Germinal center (tissue), 1 donor: ENCODE data around the gene CNTRL.
A peak's percentile ranks its signal among the peaks of the same experiment; 100 is the strongest.
"Not testable (repeated sequence)": the region's sequence is repeated elsewhere in the genome, so short reads cannot be mapped to it uniquely, and the experiment has no call there.

Experiments
- DNase-seq: peaks from one replicate; pipeline ENCODE4 v3.0.0; 2012; ENCODE audit warnings: mixed read lengths, low spot score

The CNTRL gene

GRCh38 chr9:121129384-121129783 lies 54.6 kb downstream of the CNTRL start:
- not testable (repeated sequence) for DNase-seq

GRCh38 chr9:121133104-121133816 lies 58.5 kb downstream of the CNTRL start:
- no peak for DNase-seq

GRCh38 chr9:121135642-121136041 lies 60.9 kb downstream of the CNTRL start:
- no peak for DNase-seq

GRCh38 chr9:121138561-121138960 lies 63.8 kb downstream of the CNTRL start:
- no peak for DNase-seq

- DNase-seq: no peak
These were observed 64.2 kb downstream of the CNTRL start for GRCh38 chr9:121138973-121139372.

GRCh38 chr9:121140162-121140561 lies 65.4 kb downstream of the CNTRL start:
- DNase-seq: no peak

- no peak for DNase-seq
These were observed 66.6 kb downstream of the CNTRL start for GRCh38 chr9:121141306-121141705.

GRCh38 chr9:121141706-121142105 lies 67.0 kb downstream of the CNTRL start:
- no peak for DNase-seq

- DNase-seq: no peak
These were observed 69.0 kb downstream of the CNTRL start for GRCh38 chr9:121143771-121144170.

- no peak for DNase-seq
These were observed 69.7 kb downstream of the CNTRL start for GRCh38 chr9:121144482-121144881.

- no peak for DNase-seq
These were observed 75.4 kb downstream of the CNTRL start for GRCh38 chr9:121150188-121150587.

GRCh38 chr9:121153642-121154041 lies 78.9 kb downstream of the CNTRL start:
- no peak for DNase-seq

- DNase-seq: no peak
These were observed 80.0 kb downstream of the CNTRL start for GRCh38 chr9:121154782-121155181.

GRCh38 chr9:121156263-121156731 lies 81.5 kb downstream of the CNTRL start:
- peak; percentile 75 for DNase-seq

GRCh38 chr9:121157939-121158338 lies 83.2 kb downstream of the CNTRL start:
- no peak for DNase-seq

GRCh38 chr9:121160025-121160424 lies 85.3 kb downstream of the CNTRL start:
- peak; percentile 29 for DNase-seq

GRCh38 chr9:121168052-121168451 lies 93.3 kb downstream of the CNTRL start:
- DNase-seq: no peak

GRCh38 chr9:121169094-121169601 lies 94.4 kb downstream of the CNTRL start:
- DNase-seq: no peak

GRCh38 chr9:121171236-121171635 lies 96.5 kb downstream of the CNTRL start:
- no peak for DNase-seq

- no peak for DNase-seq
These were observed 98.2 kb downstream of the CNTRL start for GRCh38 chr9:121172726-121173487.

GRCh38 chr9:121173501-121173900 lies 98.7 kb downstream of the CNTRL start:
- no peak for DNase-seq

- no peak for DNase-seq
These were observed 104.1 kb downstream of the CNTRL start for GRCh38 chr9:121178676-121179372.

GRCh38 chr9:121179373-121179721 lies 104.6 kb downstream of the CNTRL start:
- not testable (repeated sequence) for DNase-seq
